Effector CD8-positive, alpha-beta T cell (primary cell): ENCODE measurements around the gene MAP3K14.

Experiments used
- DNase-seq: peaks from one replicate; lab custom pipeline; 2025; lab: John Stamatoyannopoulos, UW

The MAP3K14 gene

DNA sequence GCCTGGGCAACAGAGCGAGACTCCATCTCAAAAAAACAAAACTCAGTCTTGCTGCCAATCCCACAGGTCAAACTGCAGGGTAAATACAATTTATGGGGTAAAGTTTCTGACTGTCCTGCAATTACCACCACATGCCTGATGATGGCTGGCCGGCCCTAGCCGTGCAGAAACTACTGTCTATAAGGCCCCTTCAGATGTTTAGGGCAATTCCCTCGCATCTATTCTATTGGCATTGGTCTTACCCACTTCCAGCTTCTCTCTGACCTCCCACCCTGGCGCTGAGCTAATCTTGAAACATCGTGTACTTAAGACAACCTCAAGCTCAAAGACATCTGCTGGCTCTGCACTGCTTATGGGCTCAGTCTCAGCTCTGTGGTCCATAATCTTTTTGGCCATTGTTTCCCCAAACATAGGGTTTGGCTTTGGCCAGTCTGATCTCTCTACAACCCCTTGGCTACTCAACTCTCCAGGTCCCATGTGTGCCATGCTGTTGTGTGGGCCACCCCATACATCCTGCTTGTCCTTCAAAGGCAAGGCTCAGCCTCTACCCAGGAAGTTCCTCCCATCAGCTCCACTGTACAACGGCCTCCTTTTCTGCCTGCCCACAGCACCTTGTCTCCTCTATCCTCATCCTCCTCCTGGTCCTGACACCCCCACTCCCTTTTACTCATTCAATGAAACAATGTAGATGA is 16.6 kb downstream of the MAP3K14 start:
- no peak for DNase-seq

GRCh38 chr17:45299361-45299760 is 17.5 kb downstream of the MAP3K14 start:
- DNase-seq: no peak

DNA sequence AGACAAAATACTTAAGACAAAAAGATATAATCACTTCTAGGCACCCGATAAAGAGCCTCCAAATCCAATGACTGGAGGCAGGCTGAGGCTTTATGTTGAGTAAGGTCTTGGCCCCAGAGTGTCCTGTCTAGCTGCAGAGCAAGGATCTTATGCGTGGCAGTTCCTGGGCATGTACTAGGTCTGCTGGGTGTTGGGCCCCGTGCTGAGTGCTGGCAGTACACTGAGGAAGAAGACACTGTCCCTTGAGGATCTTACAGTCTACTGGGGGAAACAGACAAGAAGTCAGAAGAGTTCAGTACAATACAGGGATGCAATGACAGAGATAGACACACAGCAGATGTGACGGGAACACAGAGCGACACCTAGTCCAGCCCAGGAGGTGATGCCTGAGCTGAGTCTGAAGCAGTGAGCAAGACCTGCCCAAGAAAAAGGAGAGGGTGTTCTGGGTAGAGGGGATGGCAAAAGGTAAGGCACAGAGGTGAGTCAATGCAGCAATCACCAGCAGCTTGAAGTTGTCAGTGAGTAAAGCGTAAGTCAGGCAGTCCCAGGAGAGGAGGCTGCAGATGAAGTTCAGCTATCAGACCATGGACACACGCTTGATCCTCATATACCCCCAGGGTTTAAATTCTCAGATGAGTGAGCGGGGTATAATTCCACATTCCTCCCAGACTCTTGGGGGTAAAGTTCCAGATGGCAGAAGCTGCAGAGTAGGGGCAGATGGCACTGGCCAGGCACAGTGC is 18.1 kb downstream of the MAP3K14 start:
- no peak for DNase-seq

GRCh38 chr17:45296833-45297124 is 20.0 kb downstream of the MAP3K14 start:
- DNase-seq: no peak

GRCh38 chr17:45296003-45296832 is 20.6 kb downstream of the MAP3K14 start:
- no peak for DNase-seq

DNA sequence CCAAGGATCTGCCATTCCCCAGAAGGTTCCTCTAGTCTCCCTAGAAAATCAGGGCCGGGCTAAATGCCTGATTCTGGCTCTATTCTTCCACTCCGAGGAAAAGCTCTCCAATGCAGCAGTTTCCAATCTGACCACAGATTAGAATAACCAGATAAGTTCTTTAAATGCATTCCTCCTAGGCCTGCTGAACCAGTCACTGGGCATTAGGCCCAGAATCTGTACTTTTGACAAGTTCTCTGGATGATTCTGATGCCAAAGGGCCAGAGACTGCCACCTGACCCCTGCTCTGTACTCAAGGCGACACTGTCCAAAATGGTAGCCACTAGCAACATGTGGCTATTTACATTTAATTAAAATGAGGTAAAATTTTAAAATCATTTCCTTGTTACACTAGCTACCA is 22.3 kb downstream of the MAP3K14 start:
- DNase-seq: no peak

- DNase-seq: no peak
Observed at GRCh38 chr17:45293413-45294211, 23.2 kb downstream of the MAP3K14 start.

DNA sequence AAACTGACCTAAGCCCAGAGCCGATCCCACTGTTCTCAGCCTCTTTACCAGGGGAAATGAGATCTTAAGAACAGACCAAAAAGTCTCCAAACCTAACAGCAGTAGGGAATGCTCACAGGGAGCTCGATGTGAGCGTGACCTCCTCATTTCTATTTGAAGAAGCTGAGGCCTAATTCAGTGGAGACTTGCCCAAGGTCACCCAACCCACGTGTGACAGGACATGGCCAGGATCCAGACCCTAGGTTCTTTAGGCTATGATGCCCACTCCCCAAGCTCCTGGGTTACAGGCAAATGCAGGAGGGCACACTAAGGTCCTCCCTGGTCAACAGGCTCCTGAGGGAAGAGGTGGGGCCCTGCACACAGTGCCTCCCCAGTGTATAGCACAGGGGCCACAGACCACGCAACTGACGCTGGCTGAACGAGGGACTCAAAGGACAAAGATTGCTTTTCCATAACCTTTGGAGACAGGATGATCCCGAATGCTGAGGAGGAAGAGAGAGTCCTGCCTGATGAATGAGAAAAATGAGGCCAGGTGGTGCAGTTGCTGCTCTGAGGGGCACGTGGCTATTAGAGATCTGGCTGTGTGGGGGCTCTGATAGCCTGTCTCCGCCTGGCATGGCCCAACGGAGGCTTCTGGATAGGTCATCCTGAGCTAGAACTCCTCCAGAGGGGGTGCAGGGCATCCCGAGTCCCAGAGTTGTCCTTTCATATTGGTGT is 24.0 kb downstream of the MAP3K14 start:
- no peak for DNase-seq

GRCh38 chr17:45291171-45291805 is 25.5 kb downstream of the MAP3K14 start:
- DNase-seq: no peak

DNA sequence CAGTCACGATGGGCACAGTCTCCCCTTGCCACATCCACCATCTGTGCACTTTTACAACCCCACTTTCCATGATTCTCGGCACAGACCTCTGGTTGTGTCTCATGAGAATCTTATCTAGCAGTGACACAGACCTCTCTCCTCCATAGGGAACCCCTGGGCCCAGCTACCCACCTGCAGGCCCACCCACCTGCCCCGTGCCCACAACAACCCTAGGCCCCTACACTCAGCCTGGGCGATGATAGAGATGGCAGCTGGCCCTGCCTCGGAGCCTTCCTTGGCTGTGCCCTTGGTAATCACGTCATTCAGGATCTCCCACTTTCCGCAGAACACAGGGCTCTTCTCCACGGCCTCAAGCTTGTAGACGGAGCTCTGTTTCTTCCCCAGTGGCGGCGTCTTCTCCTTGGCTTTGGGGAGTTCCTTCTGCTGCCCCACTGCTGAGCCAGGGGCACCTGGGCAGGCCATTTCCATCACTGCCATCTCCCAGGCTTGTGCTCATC is 26.5 kb downstream of the MAP3K14 start:
- no peak for DNase-seq

- DNase-seq: no peak
Observed at GRCh38 chr17:45289301-45290268, 27.2 kb downstream of the MAP3K14 start.

DNA sequence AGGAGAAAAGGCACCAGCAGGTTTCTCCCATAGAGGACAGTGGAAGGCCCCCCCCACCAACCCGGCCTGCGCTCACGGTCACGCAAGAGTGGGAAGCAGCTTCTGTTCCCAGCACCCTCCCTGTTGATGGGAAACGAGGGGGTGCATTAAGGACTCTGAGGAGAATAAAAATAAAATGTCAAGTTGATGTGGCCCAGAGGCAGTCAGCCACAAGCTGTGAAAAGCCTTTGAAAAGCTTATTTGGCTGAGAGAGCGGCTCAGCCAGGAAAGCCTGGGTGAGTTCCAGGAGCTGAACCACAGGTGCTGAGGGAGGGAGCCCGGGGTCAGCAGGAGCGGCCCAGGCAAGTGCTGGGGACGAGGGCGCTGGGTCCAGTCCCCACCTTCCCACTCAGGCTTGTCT is 28.0 kb downstream of the MAP3K14 start:
- DNase-seq: no peak

DNA sequence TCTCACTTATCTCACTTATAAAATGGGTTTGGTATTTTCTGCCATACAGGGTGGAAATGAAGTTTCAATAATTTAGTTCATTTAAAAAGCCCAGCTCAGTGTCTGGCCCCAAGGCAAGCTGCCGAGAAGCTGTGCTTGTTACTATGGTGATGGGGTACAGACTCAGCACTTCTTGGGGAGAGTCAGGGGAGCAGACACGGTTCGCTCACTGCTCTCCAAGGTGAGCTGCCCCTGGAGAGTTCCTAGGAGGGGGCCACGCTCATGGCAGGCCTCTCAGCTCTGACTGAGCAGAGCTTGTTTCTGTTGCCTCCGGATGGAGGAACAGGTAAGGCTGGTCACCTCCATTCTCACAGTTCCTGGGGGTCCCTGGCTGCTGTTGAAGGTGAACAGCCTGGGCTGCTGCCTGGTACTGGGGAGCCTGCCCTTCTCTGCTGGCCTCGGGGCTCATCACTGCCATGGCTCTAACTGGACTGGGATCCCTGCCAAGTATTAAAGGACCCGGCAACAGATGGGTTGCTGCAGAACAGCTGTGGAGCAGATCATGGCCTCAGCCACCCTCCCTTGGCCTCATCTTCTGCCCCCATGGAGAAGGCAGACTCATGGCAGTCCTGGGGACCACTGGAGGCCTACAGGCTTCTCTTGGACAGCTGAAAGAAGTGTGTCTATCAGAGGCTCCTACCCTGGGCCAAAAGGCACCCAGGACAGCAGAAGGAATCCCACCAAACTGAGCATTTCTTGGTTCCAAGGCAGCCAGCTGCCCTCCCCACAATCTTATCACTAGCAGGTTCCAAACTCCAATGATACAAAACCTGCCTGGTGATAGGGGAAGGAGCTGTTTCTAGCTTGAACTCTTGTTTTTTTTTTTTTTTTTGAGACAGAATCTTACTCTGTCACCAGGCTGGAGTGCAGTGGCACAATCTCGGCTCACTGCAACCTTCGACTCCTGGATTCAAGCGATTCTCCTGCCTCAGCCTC is 29.0 kb downstream of the MAP3K14 start:
- no peak for DNase-seq

- no peak for DNase-seq
Observed at GRCh38 chr17:45286286-45286685, 30.5 kb downstream of the MAP3K14 start.

- DNase-seq: no peak
Observed at GRCh38 chr17:45284176-45285140, 32.4 kb downstream of the MAP3K14 start.

DNA sequence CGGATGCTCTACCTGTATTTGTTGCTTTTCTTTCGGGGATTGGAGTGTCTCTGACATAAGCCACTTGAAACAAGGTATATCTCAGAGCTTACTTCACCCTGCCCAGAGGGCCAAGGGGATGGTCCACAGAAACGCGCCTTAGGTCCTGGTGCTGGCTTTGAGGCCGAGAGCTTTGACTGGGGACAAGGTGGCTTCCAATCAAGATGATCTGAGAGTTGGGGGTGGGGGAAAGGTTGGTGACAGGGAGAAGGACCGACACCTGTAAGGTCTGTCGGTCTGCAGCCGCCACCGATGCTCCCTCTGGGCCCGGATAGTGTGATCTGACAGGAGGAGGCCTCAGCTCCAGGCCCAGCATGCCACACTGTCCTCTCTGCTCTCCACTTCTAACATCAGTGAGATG is 33.1 kb downstream of the MAP3K14 start:
- no peak for DNase-seq
